Lower lobe of right lung (tissue), 2 donors: ENCODE results near the gene CCNL2. TPM values are rescaled to one million over a fixed set of nuclear protein-coding genes. Genes with fewer than 3 reads are reported as not detected.
"Not testable (repeated sequence)": the region's sequence is repeated elsewhere in the genome, so short reads cannot be mapped to it uniquely, and the experiment has no call there.

Experiments
- ATAC-seq, 2 donors: fragments of 200-7000 bp; cut with Tn5 transposase; one replicate each; pipeline ENCODE4 v1.9.1; 2020 to 2022; ENCODE audit warnings: mild to moderate bottlenecking in 2 of 2, moderate library complexity in 2 of 2
- DNase-seq: peaks from one replicate; pipeline ENCODE4 v3.0.0-alpha.2; 2020
- H3K27ac ChIP-seq: fragments of 200-600 bp; one replicate; pipeline ENCODE4 v1.8.0; 2022
- H3K27me3 ChIP-seq: fragments of 200-600 bp; one replicate; pipeline ENCODE4 v1.8.0; 2022; ENCODE audit warnings: low read depth
- H3K36me3 ChIP-seq: fragments of 200-600 bp; one replicate; pipeline ENCODE4 v1.8.0; 2022; ENCODE audit warnings: mild to moderate bottlenecking
- H3K4me1 ChIP-seq: fragments of 200-600 bp; one replicate; pipeline ENCODE4 v1.8.0; 2022
- H3K4me3 ChIP-seq: fragments of 200-600 bp; one replicate; pipeline ENCODE4 v1.8.0; 2022; ENCODE audit warnings: mild to moderate bottlenecking
- H3K9me3 ChIP-seq: fragments of 200-600 bp; one replicate; pipeline ENCODE4 v1.8.0; 2022
- CTCF ChIP-seq: fragments of 200-600 bp; IDR thresholded peaks from one replicate; pipeline ENCODE4 v1.8.0; 2022; ENCODE audit warnings: antibody characterized with exemption, mild to moderate bottlenecking
- intact Hi-C: fragments of 100-400 bp; cut with DNase I; formaldehyde crosslinking; loops from one replicate; pipeline ENCODE4 v1.11.0; 2022
- total RNA-seq: library from RNA; stranded (reverse); fragmentation: NEBNext Ultra II Directional; extraction: Animal tissue kit (Norgen Biotek cat#: 25700); gene quantifications from one replicate; pipeline ENCODE4 v1.2.1, GENCODE V29; 2021
- donor health status: DM: no; HTN: yes; CAD: no; lungs with severe emphysema.

The CCNL2 gene
- total RNA-seq, 1 donor from 2014 or later: 165 TPM

- Histone ChIP-seq H3K9me3 (no peaks in the 10 kb centered on the region), H3K4me1 (peaks cover 14% of the 10 kb centered on the region), H3K4me3 (peak overlapping the region; percentile 51), H3K27me3 (no peaks in the 10 kb centered on the region), H3K27ac (peak overlapping the region; percentile 81), H3K36me3 (no peaks in the 10 kb centered on the region)
- TF ChIP-seq CTCF: no peak
- DNase-seq (peak; percentile 48), ATAC-seq (peak; percentile 59 to 71)
- intact Hi-C loops: no loop called here
Measured at GRCh38 chr1:1419813-1420653, 20.9 kb upstream of the CCNL2 start.

GRCh38 chr1:1419363-1419812 lies 20.3 kb upstream of the CCNL2 start:
- Histone ChIP-seq H3K27ac (peak overlapping the region; percentile 72), H3K4me3 (peak overlapping the region; percentile 51), H3K27me3 (no peaks in the 10 kb centered on the region), H3K36me3 (no peaks in the 10 kb centered on the region), H3K9me3 (no peaks in the 10 kb centered on the region), H3K4me1 (peaks cover 14% of the 10 kb centered on the region)
- peak; percentile 3 to 41 for ATAC-seq
- intact Hi-C loops: no loop called here
- DNase-seq: no peak
- TF ChIP-seq CTCF: no peak

- H3K4me1 ChIP-seq: peaks cover 14% of the 10 kb centered on the region
- intact Hi-C loops: no loop called here
- no peaks in the 10 kb centered on the region for H3K27me3 ChIP-seq
- H3K4me3 ChIP-seq: peak overlapping the region; percentile 51
- TF ChIP-seq CTCF: no peak
- H3K27ac ChIP-seq: peak overlapping the region; percentile 72
- no peak for DNase-seq
- H3K36me3 ChIP-seq: no peaks in the 10 kb centered on the region
- no peaks in the 10 kb centered on the region for H3K9me3 ChIP-seq
- ATAC-seq: no peak
Measured at GRCh38 chr1:1418464-1419362, 19.6 kb upstream of the CCNL2 start.

GRCh38 chr1:1417825-1418463 lies 18.8 kb upstream of the CCNL2 start:
- intact Hi-C loops, H3K36me3 ChIP-seq, H3K9me3 ChIP-seq, H3K27me3 ChIP-seq, H3K4me3 ChIP-seq, H3K27ac ChIP-seq, ATAC-seq, DNase-seq: not testable (repeated sequence)
- peaks cover 14% of the 10 kb centered on the region for H3K4me1 ChIP-seq

- intact Hi-C loops, H3K36me3 ChIP-seq, H3K27me3 ChIP-seq, H3K9me3 ChIP-seq, H3K4me3 ChIP-seq, ATAC-seq, DNase-seq, H3K27ac ChIP-seq: not testable (repeated sequence)
- peaks cover 14% of the 10 kb centered on the region for H3K4me1 ChIP-seq
Measured at GRCh38 chr1:1417396-1417795, 18.3 kb upstream of the CCNL2 start.

GRCh38 chr1:1415751-1416150 lies 16.6 kb upstream of the CCNL2 start:
- H3K27ac ChIP-seq: no peak overlapping the region
- no peaks in the 10 kb centered on the region for H3K27me3 ChIP-seq
- no peak overlapping the region for H3K4me3 ChIP-seq
- intact Hi-C loops: no loop called here
- TF ChIP-seq CTCF: no peak
- no peaks in the 10 kb centered on the region for H3K36me3 ChIP-seq
- no peak for ATAC-seq
- peaks cover 14% of the 10 kb centered on the region for H3K4me1 ChIP-seq
- H3K9me3 ChIP-seq: peaks cover 3% of the 10 kb centered on the region
- no peak for DNase-seq

- DNase-seq, intact Hi-C loops, ATAC-seq: not testable (repeated sequence)
Measured at GRCh38 chr1:1412311-1412902, 13.3 kb upstream of the CCNL2 start.

More at GRCh38 chr1:1412311-1412902, 13.3 kb upstream of the CCNL2 start:
- not testable (repeated sequence) for H3K27me3 ChIP-seq, H3K4me3 ChIP-seq, H3K9me3 ChIP-seq, H3K36me3 ChIP-seq, H3K27ac ChIP-seq
- peaks cover 21% of the 10 kb centered on the region for H3K4me1 ChIP-seq
